Panc1 (cell line): ENCODE measurements around the gene SMARCA2.

Experiments
- CTCF ChIP-seq: fragments of 450-650 bp; IDR thresholded peaks from 2 replicates; pipeline ENCODE4 v1.5.1; 2017; ENCODE audit warnings: mild to moderate bottlenecking
- POLR2AphosphoS5 ChIP-seq: IDR thresholded peaks from 2 replicates; pipeline ENCODE4 v1.6.1; 2012; ENCODE audit warnings: mild to moderate bottlenecking, low read depth, low read length, moderate library complexity

- TF ChIP-seq CTCF, result no peak
- TF ChIP-seq POLR2AphosphoS5, result no peak
Measured at GRCh38 chr9:2106666-2107065, 91.5 kb downstream of the SMARCA2 start.
